NCI-H446 treated with DMSO at 0.1 percent for 48 hours (cell line): Measurements from ENCODE around the gene MTSS2.

Experiments used
- DNase-seq: peaks from one replicate; lab custom pipeline; 2025; lab: John Stamatoyannopoulos, UW

MTSS2 gene

DNA sequence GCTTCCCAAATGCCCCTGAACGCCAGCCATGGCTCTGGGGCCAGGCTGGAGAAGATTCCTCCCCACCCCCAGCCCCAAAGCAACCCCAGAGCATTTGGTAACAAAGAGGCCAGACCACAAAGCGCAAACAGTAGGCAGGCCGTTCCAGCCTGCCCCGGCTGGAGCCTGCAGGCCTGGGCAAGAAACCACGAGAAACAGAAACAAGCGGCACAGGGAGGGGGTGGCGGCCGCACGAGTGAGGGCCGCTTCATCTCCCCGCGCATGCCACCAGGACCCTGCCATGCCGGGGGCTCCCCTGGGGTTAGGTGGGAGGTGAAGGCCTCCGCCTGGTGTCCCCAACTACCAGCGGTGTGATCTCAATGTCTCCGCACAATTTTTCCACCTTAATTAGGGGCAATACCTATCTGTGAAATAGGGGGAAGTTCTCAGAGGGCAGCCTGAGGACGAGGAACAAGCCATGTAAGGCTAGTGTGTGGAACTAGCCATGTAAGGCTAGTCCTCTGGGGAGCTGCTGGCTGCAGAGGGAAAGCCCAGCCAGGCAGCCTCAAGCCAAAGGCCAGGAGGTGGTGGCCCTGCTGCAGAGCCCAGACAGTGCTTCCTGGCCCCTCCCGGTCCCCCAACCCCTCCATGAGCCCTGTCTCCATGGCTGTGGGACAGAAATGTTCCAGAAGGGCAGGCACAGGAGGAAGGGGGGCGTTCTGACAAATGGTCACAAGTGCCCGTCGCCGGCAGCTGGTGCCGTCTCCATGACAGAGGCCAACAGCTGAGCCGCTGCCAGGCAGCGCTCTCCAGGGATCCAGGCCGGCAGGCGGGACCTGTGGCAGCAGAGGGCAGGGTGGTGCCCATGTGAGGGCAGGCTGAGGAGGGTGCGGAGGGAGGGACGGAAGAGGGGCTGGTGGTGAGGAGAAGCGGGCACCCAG is 14.5 kb upstream of the MTSS2 start:
- DNase-seq: no peak

DNA sequence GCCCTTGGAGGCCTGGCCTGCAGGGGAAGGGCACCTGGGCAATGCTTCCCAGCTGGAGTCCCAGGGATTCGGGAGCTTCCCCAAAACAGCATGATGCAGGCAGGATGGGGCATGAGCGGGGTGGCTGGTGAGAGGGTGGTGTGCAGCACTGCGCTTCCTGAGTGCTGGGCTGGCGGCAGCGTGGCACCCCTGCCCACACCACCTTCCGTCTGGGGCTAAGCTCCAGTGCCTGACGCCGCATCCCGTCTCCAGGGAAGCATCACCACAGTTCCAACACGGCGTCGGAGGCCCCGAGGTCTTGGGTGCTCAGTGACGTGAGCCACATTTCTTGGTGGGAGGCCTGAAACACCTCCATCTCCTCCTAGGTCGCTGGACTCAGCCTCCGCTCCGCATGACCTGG is 13.8 kb upstream of the MTSS2 start:
- no peak for DNase-seq

DNA sequence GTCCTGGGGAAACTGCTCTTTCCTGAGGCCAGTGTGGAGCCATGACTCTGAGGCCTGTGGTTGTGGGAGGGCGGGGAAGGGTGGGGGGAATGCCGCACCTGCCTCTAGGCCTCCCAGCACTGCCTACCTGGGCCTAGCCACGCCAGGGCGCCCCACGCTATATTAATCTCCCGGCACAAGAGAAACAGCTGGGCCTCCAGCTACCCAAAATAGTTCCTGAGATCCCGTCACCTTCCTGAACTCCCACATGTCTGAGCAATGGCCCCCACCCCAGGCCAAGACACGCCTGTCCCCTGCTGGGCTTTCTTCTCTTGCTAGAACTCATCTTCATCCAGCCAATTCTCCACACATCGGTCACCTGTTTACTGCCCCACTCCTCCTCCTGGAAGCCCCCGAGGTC is 13.0 kb upstream of the MTSS2 start:
- DNase-seq: no peak

DNA sequence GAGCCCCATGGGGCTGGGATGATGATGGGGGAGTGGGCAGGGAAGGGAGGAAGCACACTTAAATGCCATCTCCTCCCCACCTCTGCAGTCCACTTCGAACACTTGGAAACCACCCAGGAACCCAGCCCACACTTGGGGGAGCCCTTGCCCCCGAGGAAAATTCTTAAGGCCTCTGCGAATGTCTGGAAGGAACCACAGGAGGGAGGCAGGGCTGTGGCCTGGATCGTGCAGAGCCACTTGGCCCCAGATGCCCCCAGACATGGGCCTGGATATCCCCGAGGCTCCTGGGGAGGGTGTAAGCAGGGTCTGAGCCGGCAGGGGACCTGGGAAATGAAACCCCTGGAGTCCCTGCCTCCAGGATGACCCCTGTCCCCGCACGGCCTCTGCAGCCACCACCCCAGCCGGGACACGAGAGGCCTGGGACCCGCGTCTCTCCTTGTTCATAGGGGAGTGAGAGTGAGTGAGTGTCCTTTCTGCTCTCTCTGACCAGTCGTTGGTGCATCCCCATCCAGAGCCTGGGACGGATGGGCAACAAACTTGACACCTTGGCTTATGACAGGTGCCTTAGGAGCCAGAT is 11.8 kb upstream of the MTSS2 start:
- no peak for DNase-seq

DNA sequence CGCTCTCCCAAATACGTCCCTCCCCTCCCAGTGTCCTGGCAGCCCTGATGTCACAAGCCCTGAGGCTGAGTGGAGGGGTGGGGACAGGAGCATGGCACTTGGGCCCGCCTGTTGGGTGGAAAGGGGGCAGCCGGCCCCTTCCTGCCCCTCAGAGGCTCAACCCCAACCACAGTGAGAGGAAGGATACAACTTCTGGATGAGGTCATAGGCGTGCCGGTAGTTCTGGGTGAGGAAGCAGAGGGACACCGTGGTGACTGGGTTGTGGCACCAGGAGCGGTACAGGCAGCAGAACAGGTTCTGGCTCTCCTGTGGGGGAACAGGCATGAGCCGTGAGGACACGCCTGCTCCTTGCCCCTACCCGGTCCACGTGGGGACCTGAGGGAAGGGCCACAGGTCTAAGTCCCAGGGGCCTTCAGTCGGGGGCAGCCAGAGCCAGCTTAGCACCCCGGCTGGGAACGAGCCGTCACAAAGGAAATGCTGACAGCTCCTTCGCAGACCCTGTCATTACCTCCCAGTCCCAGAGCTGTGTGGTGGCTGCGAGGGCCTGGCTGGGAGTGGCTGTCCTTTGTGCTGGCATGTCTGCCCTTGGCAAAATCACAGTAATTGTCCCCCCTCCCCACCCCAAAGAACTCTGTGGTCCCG is 11.2 kb upstream of the MTSS2 start:
- no peak for DNase-seq

DNA sequence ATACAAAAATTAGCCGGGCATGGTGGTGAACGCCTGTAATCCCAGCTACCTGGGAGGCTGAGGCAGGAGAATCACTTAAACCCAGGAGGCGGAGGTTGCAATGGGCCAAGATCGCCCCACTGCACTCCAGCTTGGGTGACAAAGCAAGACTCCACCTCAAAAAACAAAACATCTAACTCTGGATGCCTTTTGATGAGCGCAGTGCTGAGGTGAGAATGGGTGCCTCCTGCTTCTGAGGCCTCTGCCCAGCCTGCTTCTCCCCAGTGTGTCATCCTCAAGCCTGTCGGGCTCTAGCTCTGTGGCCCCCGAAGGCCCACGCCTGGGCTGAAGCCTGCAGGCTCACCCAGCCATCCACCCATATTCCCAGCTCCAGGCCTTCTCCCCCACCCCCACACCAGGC is 10.5 kb upstream of the MTSS2 start:
- DNase-seq: no peak

DNA sequence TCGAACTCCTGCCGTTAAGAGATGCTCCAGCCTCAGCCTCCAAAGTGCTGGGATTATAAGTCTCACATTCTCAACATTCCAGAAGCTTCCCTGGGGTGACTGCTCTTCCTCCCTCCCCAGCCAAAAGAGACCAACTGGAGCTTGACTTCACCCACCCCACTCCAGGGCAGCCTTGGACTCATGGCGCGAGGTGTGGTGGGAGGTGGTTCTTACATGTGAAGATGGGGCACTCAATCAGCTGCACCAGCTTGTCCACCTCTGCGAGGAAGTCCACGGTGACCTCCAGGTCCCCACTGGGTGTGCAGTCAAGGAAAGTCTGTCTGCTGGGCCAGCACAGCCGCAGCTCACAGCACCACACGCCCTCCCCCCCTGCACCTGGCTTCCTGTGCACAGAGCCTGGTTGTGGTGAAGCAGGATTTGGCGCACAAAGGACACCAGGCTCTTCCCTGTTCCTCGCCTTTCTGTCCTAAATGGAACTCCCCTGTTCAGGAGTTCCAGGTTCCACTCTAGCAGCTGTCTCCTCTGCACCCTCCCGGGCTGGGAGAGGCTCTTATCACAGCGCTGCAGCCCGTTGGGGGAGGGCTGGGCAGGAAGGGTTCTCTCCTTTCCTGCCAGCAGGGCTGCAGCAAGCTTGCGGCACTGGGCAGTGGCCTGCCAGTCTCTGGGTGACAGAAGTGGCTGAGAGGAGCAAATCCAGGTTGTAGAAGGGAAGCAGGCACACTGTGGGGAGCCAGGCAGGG is 9.6 kb upstream of the MTSS2 start:
- no peak for DNase-seq

DNA sequence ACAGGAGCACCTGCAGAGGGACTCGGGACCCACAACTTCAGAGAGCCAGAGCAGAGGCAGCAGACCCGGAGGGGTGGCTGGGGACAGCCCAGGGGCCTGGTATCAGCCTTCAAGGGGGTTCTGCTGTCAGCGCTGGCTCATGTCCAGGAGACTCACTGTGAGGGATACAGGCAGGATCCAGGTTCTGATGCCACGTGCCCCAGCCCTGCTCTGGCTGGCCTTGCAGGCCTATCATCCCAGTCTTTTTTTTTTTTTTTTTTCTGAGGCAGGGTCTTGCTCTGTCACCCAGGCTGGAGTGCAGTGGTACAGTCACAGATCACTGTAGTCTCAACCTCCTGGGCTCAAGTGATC is 9.0 kb upstream of the MTSS2 start:
- DNase-seq: no peak

DNA sequence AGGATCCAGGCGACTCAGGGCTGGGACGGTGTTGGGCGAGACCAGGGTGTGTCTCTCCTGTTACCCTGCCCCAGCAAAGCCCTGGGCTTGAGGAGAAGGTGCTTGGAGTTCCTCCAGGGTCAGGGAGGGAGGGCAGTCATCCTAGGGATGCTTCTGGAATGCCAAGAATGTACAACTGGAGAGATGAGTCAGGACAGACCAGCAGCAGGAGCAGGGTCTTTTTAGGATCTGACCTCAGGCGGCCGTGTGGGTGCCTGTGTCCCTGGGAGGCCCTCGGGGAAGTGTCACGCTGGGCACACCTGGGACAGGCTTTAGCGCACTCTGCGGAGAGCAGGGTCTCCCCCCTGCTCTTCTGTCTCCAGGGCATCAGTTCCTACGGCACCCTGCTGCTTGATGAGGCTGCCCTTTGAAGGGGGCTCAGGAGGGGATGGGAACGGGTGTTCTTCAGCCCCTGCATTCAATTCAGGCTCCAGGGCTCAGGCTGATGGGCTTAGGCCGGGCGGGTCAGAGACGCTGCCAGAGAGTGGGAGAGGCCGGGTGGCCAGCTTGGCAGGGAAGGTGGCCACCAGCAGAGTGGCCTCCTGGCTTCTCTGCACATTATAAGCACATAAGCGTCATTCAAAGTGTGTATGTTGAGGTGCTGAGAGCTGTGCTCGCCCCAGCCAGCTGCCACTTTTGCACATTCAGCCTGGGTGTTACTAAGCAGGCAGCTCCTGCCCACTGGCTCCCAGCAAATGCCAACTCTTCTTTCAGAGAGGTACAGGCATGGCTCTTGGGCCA is 8.4 kb upstream of the MTSS2 start:
- DNase-seq: no peak

DNA sequence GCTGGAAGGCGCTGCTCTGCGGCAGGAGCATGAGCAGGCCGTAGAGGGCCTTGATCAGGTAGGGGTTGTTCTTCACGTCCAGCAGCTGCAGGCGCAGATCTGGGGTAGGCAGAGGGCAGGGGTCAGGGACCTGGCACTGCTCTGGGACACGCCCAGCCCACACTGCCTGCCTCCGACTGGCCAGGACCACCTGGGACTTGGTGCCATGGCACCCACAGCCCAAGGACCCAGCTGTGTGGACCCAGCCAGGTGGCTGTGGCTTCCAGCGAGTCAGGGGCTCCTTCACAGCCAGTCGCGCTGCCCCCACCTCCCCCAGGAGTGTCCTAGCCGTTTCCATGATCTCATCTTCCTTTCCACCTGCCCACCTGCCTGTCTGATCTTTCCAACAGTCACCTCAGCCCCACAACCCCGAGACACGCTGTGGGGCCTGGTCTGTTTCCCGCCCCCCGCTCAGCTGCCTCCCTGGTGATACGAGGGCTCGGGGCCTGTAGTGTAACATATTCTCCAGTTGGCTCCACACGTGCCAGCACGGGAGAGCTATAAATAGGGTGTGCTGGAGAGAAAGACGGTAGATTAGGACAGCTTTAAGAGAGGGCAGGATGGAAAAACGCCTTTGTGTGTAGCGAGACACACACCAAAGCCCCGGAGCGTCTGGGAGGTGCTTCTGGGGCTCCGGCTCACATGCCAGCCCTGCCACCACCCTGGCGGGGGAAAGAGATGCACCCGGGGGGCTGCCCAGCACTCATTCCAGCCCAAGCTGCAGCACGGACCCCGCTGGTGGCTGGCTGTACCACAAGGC is 7.2 kb upstream of the MTSS2 start:
- DNase-seq: no peak

DNA sequence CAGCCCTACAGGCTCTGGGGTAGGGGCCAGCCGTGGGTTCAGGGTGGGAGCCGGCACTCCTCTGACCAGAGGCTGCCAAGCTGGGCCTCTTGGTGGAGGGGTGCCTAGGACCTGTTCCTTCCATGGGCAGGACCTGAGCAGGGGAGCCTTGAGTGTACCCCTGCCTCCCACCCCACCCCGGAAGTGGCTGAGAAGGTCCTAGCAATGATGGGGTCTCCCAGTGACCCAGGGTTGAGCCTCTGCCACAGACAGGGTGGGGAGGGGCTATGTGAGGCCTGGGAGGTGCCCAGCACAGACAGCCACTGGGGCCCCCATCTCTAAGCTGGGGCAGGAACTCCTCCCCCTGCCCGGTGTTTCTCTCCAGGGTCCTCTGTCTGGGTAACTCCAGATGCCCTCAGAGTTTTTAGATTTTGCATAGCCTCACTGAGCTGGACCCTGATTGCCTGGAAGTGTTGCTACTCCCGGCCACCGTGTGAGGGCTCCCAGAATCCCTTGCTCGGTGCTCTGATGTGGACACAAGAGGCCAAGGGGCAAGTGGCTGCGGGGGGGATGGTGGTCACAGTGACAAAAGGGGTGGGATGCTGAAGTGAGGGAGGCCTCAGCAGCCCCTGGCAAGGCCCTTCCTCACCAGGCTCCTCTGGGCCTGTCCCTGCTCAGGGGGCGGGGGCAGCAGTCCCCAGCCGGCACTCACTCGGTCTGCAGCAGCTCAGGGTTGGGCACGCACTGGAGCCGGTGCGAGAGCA is 6.4 kb upstream of the MTSS2 start:
- no peak for DNase-seq

DNA sequence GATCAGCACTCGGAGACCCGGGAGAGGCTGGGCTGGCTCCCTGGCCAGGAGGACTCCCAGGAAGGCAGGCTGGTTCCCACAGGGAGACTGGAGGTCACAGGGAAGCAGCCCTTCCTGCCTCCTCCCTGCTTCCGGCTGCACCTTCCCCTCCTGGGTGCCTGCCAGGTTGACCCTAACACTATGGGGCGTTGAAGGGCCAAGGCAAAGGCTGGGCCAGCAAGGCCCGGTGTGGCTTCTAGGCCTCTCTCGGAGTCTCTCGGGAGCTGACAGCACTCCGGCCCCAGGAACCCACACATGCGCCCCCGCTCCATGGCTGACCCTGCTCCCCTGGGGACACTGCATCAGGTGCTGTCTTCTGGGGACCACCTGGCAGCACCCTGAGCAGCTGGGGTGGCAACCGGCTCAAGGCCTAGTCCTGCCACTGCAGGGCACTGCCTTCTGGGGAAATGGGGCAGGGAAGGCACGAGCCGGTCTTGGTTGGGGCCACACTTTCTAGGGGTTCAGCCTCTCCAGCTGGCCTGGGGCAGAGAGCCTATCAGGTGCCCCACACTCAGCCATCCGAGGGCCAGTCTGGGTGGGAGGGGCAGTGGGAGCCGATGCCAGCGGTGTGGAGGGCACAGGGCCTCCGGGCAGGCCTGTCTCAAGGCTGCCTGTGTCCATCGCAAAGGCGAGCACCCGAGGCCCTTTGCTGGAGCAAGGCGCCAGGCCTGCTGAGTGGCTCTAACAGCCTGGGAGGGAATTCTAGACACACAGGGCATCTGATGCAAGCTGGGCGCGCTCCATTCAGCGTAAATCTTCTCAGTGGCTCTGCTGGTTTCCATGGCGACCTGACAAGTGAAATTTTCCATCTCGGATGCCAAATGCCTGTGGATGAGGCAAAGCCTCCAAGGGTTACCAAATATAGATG is 5.6 kb upstream of the MTSS2 start:
- peak; percentile 76 for DNase-seq

DNA sequence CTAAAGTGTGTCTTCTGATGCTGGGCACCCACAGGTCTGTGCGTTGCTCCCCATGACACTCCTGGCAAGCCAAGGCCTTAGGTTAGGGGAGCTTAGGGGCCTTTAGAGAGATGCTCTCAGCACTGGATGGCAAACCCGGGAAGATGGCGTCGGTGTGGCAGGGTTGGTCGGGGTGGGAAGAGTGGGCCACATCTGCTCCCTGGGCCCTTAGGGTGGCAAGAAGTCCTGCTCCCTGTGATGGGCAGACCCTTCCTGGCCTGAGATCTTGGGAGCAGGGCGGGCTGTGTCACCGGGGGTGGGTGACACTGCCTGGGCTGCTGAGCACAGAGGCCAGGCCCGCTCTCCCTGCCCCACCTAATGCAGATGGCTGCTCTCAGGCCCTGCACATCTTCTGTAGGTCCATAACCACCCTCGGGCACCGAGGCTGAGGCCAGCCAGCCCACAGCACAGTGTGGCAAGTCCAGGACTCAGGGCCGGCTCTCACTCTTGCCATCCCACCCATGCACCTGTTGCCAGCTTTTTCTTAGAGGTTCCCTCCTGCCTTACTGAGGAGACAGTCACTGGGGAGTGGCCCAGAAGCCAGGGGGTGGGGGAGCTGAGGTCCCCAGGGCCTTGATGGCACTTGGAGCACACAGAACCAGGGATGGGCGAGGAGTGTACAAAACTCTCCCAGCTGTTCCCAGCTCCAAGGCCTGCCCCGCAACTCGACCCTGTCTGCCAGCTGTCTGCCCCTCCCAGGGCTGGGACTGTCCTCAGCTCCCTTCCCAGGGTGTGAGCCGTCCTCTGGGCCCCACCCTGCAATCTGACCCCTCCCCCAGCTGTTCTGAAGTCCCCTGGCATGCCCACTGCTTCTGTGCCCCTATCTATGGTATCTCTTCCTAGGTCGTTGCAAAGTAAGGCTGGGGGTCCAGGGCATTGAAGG is 4.4 kb upstream of the MTSS2 start:
- DNase-seq: no peak

DNA sequence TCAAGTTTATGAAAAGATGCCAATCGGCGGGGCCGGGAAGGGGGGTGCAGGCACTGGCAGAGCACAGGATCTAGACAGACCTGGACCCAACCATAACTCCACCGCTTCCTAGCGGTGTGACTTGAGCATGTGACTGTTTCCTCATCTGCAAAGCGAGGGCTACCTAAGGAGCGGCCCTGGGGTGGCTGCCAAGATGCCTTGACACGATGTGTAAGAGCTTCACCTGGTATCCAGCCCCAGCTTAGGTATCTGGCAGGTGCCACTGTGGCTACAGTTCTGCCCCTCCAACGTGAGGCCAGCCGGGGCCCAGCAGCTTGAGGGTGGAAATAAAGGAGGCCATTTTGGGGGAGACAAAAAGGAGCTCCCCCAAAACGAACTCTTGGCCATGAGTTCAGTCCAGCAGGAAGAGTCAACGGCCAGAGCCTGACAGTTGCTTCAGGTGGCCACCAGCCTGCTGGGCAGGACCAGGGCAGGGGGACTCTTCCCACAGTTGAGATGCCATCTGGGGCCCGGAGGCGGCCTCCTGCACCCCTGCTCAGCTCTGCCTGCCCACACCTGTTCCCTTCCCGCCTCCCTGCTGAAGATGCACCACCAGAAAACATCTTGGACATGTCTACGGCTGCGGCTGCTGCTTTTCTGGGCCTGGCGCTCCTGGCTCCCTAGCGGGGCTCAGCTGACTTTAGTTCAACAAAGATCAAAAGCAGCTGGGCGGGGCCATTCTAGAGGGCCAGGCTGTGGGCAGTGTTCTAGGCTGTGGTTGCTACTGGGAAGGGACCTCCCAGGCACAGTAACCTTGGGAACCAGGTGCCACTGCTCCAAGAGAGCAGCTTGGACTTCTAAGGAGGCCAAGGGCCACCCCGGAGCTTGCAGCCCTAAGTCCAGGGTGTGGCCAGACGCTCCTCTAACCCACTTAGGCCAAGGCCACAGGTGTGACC is 3.4 kb upstream of the MTSS2 start:
- DNase-seq: no peak

DNA sequence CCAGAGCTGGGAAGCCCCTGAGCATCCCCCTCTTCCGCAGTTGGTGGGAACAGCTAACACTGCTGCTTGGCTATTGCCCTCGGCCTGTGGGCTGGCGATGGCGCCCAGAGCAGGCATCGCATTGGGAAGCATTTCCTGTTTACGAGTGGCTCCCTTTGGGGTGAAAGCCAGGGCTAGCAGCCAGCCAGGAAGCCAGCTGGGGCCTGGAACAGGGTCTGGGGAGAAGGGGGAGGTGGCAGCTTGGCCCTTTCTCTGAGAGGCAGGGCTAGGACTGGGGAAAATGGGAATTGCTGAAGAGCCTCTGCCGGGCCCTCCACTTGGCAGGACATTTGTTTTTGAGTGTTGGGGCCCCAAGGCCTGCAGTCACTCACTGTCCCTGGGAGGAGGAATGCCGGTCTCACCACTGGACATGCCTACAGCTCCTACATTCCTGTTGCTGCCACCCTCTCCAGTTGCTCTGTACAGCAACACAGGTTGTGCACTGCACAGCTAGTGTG is 2.4 kb upstream of the MTSS2 start:
- DNase-seq: peak; percentile 25

DNA sequence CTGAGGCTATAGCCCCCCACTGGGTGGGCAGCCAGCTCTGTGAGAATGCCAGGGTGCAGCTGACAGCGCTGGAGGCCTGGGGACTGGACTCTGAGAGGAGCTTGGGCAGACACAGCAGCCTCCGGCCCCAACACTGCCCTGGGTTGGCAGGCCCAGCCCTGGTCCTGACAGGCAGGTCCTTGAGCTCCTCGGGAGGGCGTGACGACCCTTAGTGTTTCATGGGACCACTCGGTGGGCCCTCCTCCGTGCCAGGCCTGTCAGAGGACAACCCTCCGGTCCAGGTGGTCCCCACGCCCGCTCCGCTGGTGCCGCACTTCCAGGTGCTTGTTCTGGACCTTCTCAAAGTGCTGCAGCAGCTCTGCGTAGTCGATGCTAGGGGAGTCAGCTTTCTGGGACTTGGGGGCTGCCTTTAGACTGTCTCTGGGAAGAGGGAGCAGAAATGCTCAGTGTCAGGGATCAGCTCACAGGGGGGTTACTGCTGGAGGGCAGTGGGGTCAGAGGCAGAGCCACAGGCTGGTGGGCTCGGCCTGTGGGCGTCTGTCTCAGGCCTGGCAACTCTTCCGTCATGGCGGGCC is 1.9 kb upstream of the MTSS2 start:
- no peak for DNase-seq
